Lower lobe of right lung (tissue), 2 donors: Measurements from ENCODE around the gene SRGAP2C. TPM values are rescaled to one million over a fixed set of nuclear protein-coding genes. Genes with fewer than 3 reads are reported as not detected.
A peak's percentile ranks its signal among the peaks of the same experiment; 100 is the strongest.
"Not testable (repeated sequence)": the region's sequence is repeated elsewhere in the genome, so short reads cannot be mapped to it uniquely, and the experiment has no call there.

Source experiments
- ATAC-seq, 2 donors: fragments of 200-7000 bp; cut with Tn5 transposase; one replicate each; pipeline ENCODE4 v1.9.1; 2020 to 2022; ENCODE audit warnings: mild to moderate bottlenecking in 2 of 2, moderate library complexity in 2 of 2
- DNase-seq: peaks from one replicate; pipeline ENCODE4 v3.0.0-alpha.2; 2020
- H3K27ac ChIP-seq: fragments of 200-600 bp; one replicate; pipeline ENCODE4 v1.8.0; 2022
- H3K27me3 ChIP-seq: fragments of 200-600 bp; one replicate; pipeline ENCODE4 v1.8.0; 2022; ENCODE audit warnings: low read depth
- H3K36me3 ChIP-seq: fragments of 200-600 bp; one replicate; pipeline ENCODE4 v1.8.0; 2022; ENCODE audit warnings: mild to moderate bottlenecking
- H3K4me1 ChIP-seq: fragments of 200-600 bp; one replicate; pipeline ENCODE4 v1.8.0; 2022
- H3K4me3 ChIP-seq: fragments of 200-600 bp; one replicate; pipeline ENCODE4 v1.8.0; 2022; ENCODE audit warnings: mild to moderate bottlenecking
- H3K9me3 ChIP-seq: fragments of 200-600 bp; one replicate; pipeline ENCODE4 v1.8.0; 2022
- CTCF ChIP-seq: fragments of 200-600 bp; IDR thresholded peaks from one replicate; pipeline ENCODE4 v1.8.0; 2022; ENCODE audit warnings: antibody characterized with exemption, mild to moderate bottlenecking
- intact Hi-C: fragments of 100-400 bp; cut with DNase I; formaldehyde crosslinking; loops from one replicate; pipeline ENCODE4 v1.11.0; 2022
- long read RNA-seq: library from polyadenylated mRNA; unstranded; transcript quantifications from one replicate; pipeline ENCODE4 v2.0.0, GENCODE V29; 2021
- total RNA-seq: library from RNA; stranded (reverse); fragmentation: NEBNext Ultra II Directional; extraction: Animal tissue kit (Norgen Biotek cat#: 25700); gene quantifications from one replicate; pipeline ENCODE4 v1.2.1, GENCODE V29; 2021
- donor health status: DM: no; HTN: yes; CAD: no; lungs with severe emphysema.

SRGAP2C gene
- 33.9 TPM for total RNA-seq
- long read RNA-seq, full-length matches to known transcripts: 22 of 50 reads
- long read RNA-seq, partial matches to known transcripts: 10 of 50 reads
- long read RNA-seq, other reads (novel, unspliced or antisense): 18 of 50 reads

GRCh38 chr1:121184290-121185127 is at the start of gene SRGAP2C, which contains the start of gene FAM72B:
Gene SRGAP2C (plus strand): TSS chr1:121184975. CDS start chr1:121187447, 2,472 bp downstream.
Gene FAM72B (minus strand): TSS chr1:121184340. CDS start chr1:121183489, 851 bp downstream.
- Histone ChIP-seq H3K27ac (peak within 1 kb of the TSS; percentile 67), H3K4me3 (peak within 1 kb of the TSS; percentile 51)
- H3K9me3 ChIP-seq, H3K27me3 ChIP-seq, intact Hi-C loops, H3K4me1 ChIP-seq, H3K36me3 ChIP-seq: not testable (repeated sequence)
- DNase-seq (peak; percentile 93), ATAC-seq (peak; percentile 91 to 95)

GRCh38 chr1:121140393-121140792 is 44.4 kb upstream of the SRGAP2C start:
- H3K27ac ChIP-seq, DNase-seq, ATAC-seq, H3K4me3 ChIP-seq, H3K27me3 ChIP-seq, intact Hi-C loops, H3K4me1 ChIP-seq, H3K9me3 ChIP-seq, H3K36me3 ChIP-seq: not testable (repeated sequence)

GRCh38 chr1:121148489-121149190 is 36.1 kb upstream of the SRGAP2C start:
- H3K4me3 ChIP-seq, H3K9me3 ChIP-seq, H3K27ac ChIP-seq, H3K4me1 ChIP-seq, intact Hi-C loops, DNase-seq, H3K36me3 ChIP-seq, H3K27me3 ChIP-seq: not testable (repeated sequence)
- TF ChIP-seq CTCF: peak; percentile 23
- peak; percentile 78 to 83 for ATAC-seq

- H3K36me3 ChIP-seq, H3K4me1 ChIP-seq, intact Hi-C loops, ATAC-seq, H3K27me3 ChIP-seq, DNase-seq, H3K27ac ChIP-seq, H3K4me3 ChIP-seq, H3K9me3 ChIP-seq: not testable (repeated sequence)
Measured at GRCh38 chr1:121151294-121151693, 33.5 kb upstream of the SRGAP2C start.

- H3K4me1 ChIP-seq, DNase-seq, ATAC-seq, H3K4me3 ChIP-seq, intact Hi-C loops, H3K36me3 ChIP-seq, H3K27ac ChIP-seq, H3K9me3 ChIP-seq, H3K27me3 ChIP-seq: not testable (repeated sequence)
Measured at GRCh38 chr1:121152788-121153187, 32.0 kb upstream of the SRGAP2C start.

GRCh38 chr1:121154811-121155210 is 30.0 kb upstream of the SRGAP2C start:
- H3K36me3 ChIP-seq, ATAC-seq, H3K27ac ChIP-seq, H3K4me1 ChIP-seq, DNase-seq, H3K4me3 ChIP-seq, intact Hi-C loops, H3K27me3 ChIP-seq, H3K9me3 ChIP-seq: not testable (repeated sequence)

- H3K36me3 ChIP-seq, H3K4me3 ChIP-seq, H3K4me1 ChIP-seq, intact Hi-C loops, H3K9me3 ChIP-seq, DNase-seq, H3K27me3 ChIP-seq, ATAC-seq, H3K27ac ChIP-seq: not testable (repeated sequence)
Measured at GRCh38 chr1:121155671-121156358, 29.0 kb upstream of the SRGAP2C start.

- H3K27ac ChIP-seq, intact Hi-C loops, H3K9me3 ChIP-seq, DNase-seq, H3K36me3 ChIP-seq, H3K4me1 ChIP-seq, H3K4me3 ChIP-seq, H3K27me3 ChIP-seq: not testable (repeated sequence)
- peak; percentile 68 to 72 for ATAC-seq
Measured at GRCh38 chr1:121156958-121157603, 27.7 kb upstream of the SRGAP2C start.

- H3K27me3 ChIP-seq, ATAC-seq, H3K27ac ChIP-seq, H3K9me3 ChIP-seq, intact Hi-C loops, H3K36me3 ChIP-seq, H3K4me3 ChIP-seq, H3K4me1 ChIP-seq, DNase-seq: not testable (repeated sequence)
Measured at GRCh38 chr1:121157609-121158008, 27.2 kb upstream of the SRGAP2C start.

- H3K27ac ChIP-seq, H3K4me1 ChIP-seq, H3K36me3 ChIP-seq, ATAC-seq, H3K27me3 ChIP-seq, H3K4me3 ChIP-seq, intact Hi-C loops, DNase-seq, H3K9me3 ChIP-seq: not testable (repeated sequence)
Measured at GRCh38 chr1:121160118-121160517, 24.7 kb upstream of the SRGAP2C start.

- DNase-seq, intact Hi-C loops, ATAC-seq, H3K27me3 ChIP-seq, H3K36me3 ChIP-seq, H3K27ac ChIP-seq, H3K9me3 ChIP-seq, H3K4me3 ChIP-seq, H3K4me1 ChIP-seq: not testable (repeated sequence)
Measured at GRCh38 chr1:121161199-121161901, 23.4 kb upstream of the SRGAP2C start.
